HG03520 (cell line): ENCODE measurements around the gene BAIAP2.
"Not testable (repeated sequence)": the region's sequence is repeated elsewhere in the genome, so short reads cannot be mapped to it uniquely, and the experiment has no call there.

Source experiments
- ATAC-seq: cut with Tn5 transposase; IDR thresholded peaks from one replicate; pipeline ENCODE4 v1.9.1; 2021; ENCODE audit warnings: mild to moderate bottlenecking, moderate library complexity; ENCODE audit not compliant: unreplicated experiment

BAIAP2 gene

GRCh38 chr17:81065500-81065899 lies 30.5 kb downstream of the BAIAP2 start:
- ATAC-seq, result no peak

GRCh38 chr17:81066072-81066471 lies 31.1 kb downstream of the BAIAP2 start:
- no peak for ATAC-seq

GRCh38 chr17:81066771-81067315 lies 31.9 kb downstream of the BAIAP2 start:
- no peak for ATAC-seq

- no peak for ATAC-seq
Measured at GRCh38 chr17:81067391-81067811, 32.5 kb downstream of the BAIAP2 start.

- no peak for ATAC-seq
Measured at GRCh38 chr17:81068411-81069134, 33.6 kb downstream of the BAIAP2 start.

GRCh38 chr17:81069135-81069645 lies 34.2 kb downstream of the BAIAP2 start:
- ATAC-seq, result no peak

- no peak for ATAC-seq
Measured at GRCh38 chr17:81070541-81071246, 35.7 kb downstream of the BAIAP2 start.

- ATAC-seq, result no peak
Measured at GRCh38 chr17:81071761-81072741, 37.1 kb downstream of the BAIAP2 start.

GRCh38 chr17:81073967-81074839 lies 39.3 kb downstream of the BAIAP2 start:
- no peak for ATAC-seq

- no peak for ATAC-seq
Measured at GRCh38 chr17:81074875-81075274, 39.9 kb downstream of the BAIAP2 start.

- ATAC-seq, result no peak
Measured at GRCh38 chr17:81075307-81075706, 40.4 kb downstream of the BAIAP2 start.

GRCh38 chr17:81076141-81076679 lies 41.3 kb downstream of the BAIAP2 start:
- no peak for ATAC-seq

GRCh38 chr17:81078026-81078913 lies 43.3 kb downstream of the BAIAP2 start:
- not testable (repeated sequence) for ATAC-seq

GRCh38 chr17:81080019-81080418 lies 45.1 kb downstream of the BAIAP2 start:
- no peak for ATAC-seq

- ATAC-seq, result no peak
Measured at GRCh38 chr17:81081222-81082176, 46.5 kb downstream of the BAIAP2 start.

- no peak for ATAC-seq
Measured at GRCh38 chr17:81082177-81083073, 47.5 kb downstream of the BAIAP2 start.
